Activated CD4-positive, alpha-beta T cell treated with anti-CD3 and anti-CD28 coated beads, Interleukin-2, Interleukin-4, amounts not matched to agents 100 ng/mL and 50 ng/mL, durations not matched to agents 16 hours and 8 hours (primary cell): ENCODE results near the gene PROM2.
A peak's percentile ranks its signal among the peaks of the same experiment; 100 is the strongest.
"Not testable (repeated sequence)": the region's sequence is repeated elsewhere in the genome, so short reads cannot be mapped to it uniquely, and the experiment has no call there.

Experiments
- DNase-seq: peaks from one replicate; pipeline ENCODE4 v3.0.0-alpha.2; 2020; ENCODE audit warnings: low spot score

Gene PROM2

GRCh38 chr2:95274291-95275150 lies at the start of gene PROM2:
TSS of gene PROM2 (plus strand) at chr2:95274449. CDS start at chr2:95274586, 137 bp downstream.
- DNase-seq = no peak

- DNase-seq = no peak
These were observed 48.6 kb upstream of the PROM2 start for GRCh38 chr2:95225658-95226057.

GRCh38 chr2:95231723-95232122 lies 42.5 kb upstream of the PROM2 start:
- peak; percentile 9 for DNase-seq

GRCh38 chr2:95232232-95232631 lies 42.0 kb upstream of the PROM2 start:
- no peak for DNase-seq

GRCh38 chr2:95234286-95234785 lies 39.9 kb upstream of the PROM2 start:
- DNase-seq = no peak

- DNase-seq = no peak
These were observed 39.4 kb upstream of the PROM2 start for GRCh38 chr2:95234816-95235215.

- no peak for DNase-seq
These were observed 36.1 kb upstream of the PROM2 start for GRCh38 chr2:95238131-95238530.

- no peak for DNase-seq
These were observed 34.2 kb upstream of the PROM2 start for GRCh38 chr2:95240091-95240490.

- DNase-seq = no peak
These were observed 33.7 kb upstream of the PROM2 start for GRCh38 chr2:95240556-95240955.

GRCh38 chr2:95242084-95242483 lies 32.2 kb upstream of the PROM2 start:
- not testable (repeated sequence) for DNase-seq

- DNase-seq = no peak
These were observed 16.0 kb upstream of the PROM2 start for GRCh38 chr2:95258271-95258670.

GRCh38 chr2:95260028-95261023 lies 13.9 kb upstream of the PROM2 start:
- no peak for DNase-seq

- no peak for DNase-seq
These were observed 12.6 kb upstream of the PROM2 start for GRCh38 chr2:95261602-95262001.

- DNase-seq = no peak
These were observed 11.2 kb upstream of the PROM2 start for GRCh38 chr2:95262896-95263542.

GRCh38 chr2:95264624-95265023 lies 9.6 kb upstream of the PROM2 start:
- no peak for DNase-seq

- no peak for DNase-seq
These were observed 9.1 kb upstream of the PROM2 start for GRCh38 chr2:95265182-95265581.

- no peak for DNase-seq
These were observed 7.3 kb upstream of the PROM2 start for GRCh38 chr2:95266781-95267430.

- DNase-seq = no peak
These were observed 6.6 kb upstream of the PROM2 start for GRCh38 chr2:95267458-95268210.

- no peak for DNase-seq
These were observed 5.8 kb upstream of the PROM2 start for GRCh38 chr2:95268211-95269035.
